ENCODE results near the gene PLEKHA7. TPM values are rescaled to one million over a fixed set of nuclear protein-coding genes. Genes with fewer than 3 reads are reported as not detected.

The PLEKHA7 gene
- total RNA-seq, 1 experiment from 2014 or later = 57.6 TPM

GRCh38 chr11:16825968-16826367 is 188.2 kb downstream of the PLEKHA7 start:
- H3K9me3 ChIP-seq = no peaks in the 10 kb centered on the region
- intact Hi-C loops (cut with micrococcal nuclease; ENCODE audit: unreplicated experiment) = no loop called here
- no peak overlapping the region for H3K4me3 Mint-ChIP-seq (ENCODE audit: unreplicated experiment)
- H3K4me3 ChIP-seq (ENCODE audit: low read depth, low read length) = no peak overlapping the region
- H3K27me3 Mint-ChIP-seq (ENCODE audit: insufficient read depth, unreplicated experiment) = no peaks in the 10 kb centered on the region
- H3K4me1 Mint-ChIP-seq (ENCODE audit: low read depth, unreplicated experiment) = peaks cover 11% of the 10 kb centered on the region
- TF ChIP-seq, protein P1, sequence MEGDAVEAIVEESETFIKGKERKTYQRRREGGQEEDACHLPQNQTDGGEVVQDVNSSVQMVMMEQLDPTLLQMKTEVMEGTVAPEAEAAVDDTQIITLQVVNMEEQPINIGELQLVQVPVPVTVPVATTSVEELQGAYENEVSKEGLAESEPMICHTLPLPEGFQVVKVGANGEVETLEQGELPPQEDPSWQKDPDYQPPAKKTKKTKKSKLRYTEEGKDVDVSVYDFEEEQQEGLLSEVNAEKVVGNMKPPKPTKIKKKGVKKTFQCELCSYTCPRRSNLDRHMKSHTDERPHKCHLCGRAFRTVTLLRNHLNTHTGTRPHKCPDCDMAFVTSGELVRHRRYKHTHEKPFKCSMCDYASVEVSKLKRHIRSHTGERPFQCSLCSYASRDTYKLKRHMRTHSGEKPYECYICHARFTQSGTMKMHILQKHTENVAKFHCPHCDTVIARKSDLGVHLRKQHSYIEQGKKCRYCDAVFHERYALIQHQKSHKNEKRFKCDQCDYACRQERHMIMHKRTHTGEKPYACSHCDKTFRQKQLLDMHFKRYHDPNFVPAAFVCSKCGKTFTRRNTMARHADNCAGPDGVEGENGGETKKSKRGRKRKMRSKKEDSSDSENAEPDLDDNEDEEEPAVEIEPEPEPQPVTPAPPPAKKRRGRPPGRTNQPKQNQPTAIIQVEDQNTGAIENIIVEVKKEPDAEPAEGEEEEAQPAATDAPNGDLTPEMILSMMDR (IDR thresholded peaks at IDR 0.05; ENCODE audit: insufficient read depth in 1 of 2, low read depth in 1 of 2, low read length in 1 of 2, severe bottlenecking in 1 of 2, unreplicated experiment in 1 of 2) = no peak
- H3K4me1 ChIP-seq = peaks cover 15% of the 10 kb centered on the region
- H3K36me3 Mint-ChIP-seq (ENCODE audit: insufficient read depth, unreplicated experiment) = peaks cover 45% of the 10 kb centered on the region
- no peaks in the 10 kb centered on the region for H3K27me3 ChIP-seq (replicated peaks; ENCODE audit: control insufficient read depth, insufficient read depth, low read length)
- no peaks in the 10 kb centered on the region for H3K36me3 ChIP-seq (ENCODE audit: control insufficient read depth, insufficient read depth, low read length)
- no peaks in the 10 kb centered on the region for H3K9me3 Mint-ChIP-seq (ENCODE audit: unreplicated experiment)
- CTCF ChIA-PET = no interaction called here
- DNase-seq = no peak
- H3K27ac Mint-ChIP-seq (ENCODE audit: unreplicated experiment) = no peak overlapping the region
- no TSS peak for BruUV-seq (replicated peaks)
- POLR2A ChIA-PET = no interaction called here

DNA sequence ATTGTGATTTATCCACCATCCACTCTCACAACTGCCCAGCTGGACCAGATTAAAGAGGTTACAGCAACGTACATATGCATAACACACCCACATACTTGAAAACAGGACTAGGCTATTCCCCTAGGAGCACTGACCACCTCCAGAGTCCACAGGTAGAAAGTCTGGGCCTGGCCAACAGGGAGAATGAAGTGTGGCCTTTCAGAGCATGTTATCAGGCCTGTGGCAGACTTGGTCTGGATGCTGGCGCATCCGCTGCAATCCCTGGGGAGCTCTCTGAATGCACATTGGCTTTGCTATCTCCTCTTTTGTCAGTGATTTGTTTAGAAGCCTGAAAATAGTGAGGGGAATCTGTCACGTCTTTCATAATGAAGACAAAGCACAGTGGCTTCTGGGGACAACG is 189.1 kb downstream of the PLEKHA7 start:
- no peaks in the 10 kb centered on the region for H3K9me3 ChIP-seq
- no peak overlapping the region for H3K27ac Mint-ChIP-seq (ENCODE audit: unreplicated experiment)
- no peaks in the 10 kb centered on the region for H3K27me3 Mint-ChIP-seq (ENCODE audit: insufficient read depth, unreplicated experiment)
- no peaks in the 10 kb centered on the region for H3K36me3 ChIP-seq (ENCODE audit: control insufficient read depth, insufficient read depth, low read length)
- H3K27me3 ChIP-seq (replicated peaks; ENCODE audit: control insufficient read depth, insufficient read depth, low read length) = no peaks in the 10 kb centered on the region
- peaks cover 24% of the 10 kb centered on the region for H3K4me1 ChIP-seq
- POLR2A ChIA-PET = no interaction called here
- TF ChIP-seq, protein P1 (IDR thresholded peaks at IDR 0.05; ENCODE audit: insufficient read depth in 1 of 2, low read depth in 1 of 2, low read length in 1 of 2, severe bottlenecking in 1 of 2, unreplicated experiment in 1 of 2) = no peak
- H3K4me1 Mint-ChIP-seq (ENCODE audit: low read depth, unreplicated experiment) = peaks cover 19% of the 10 kb centered on the region
- intact Hi-C loops (cut with micrococcal nuclease; ENCODE audit: unreplicated experiment) = no loop called here
- no peak overlapping the region for H3K4me3 ChIP-seq (ENCODE audit: low read depth, low read length)
- no TSS peak for BruUV-seq (replicated peaks)
- CTCF ChIA-PET = no interaction called here
- DNase-seq = no peak
- no peak overlapping the region for H3K4me3 Mint-ChIP-seq (ENCODE audit: unreplicated experiment)
- peaks cover 52% of the 10 kb centered on the region for H3K36me3 Mint-ChIP-seq (ENCODE audit: insufficient read depth, unreplicated experiment)
- H3K9me3 Mint-ChIP-seq (ENCODE audit: unreplicated experiment) = no peaks in the 10 kb centered on the region

GRCh38 chr11:16820324-16821092 is 193.7 kb downstream of the PLEKHA7 start:
- intact Hi-C loops (cut with micrococcal nuclease; ENCODE audit: unreplicated experiment) = loop anchor here (1.0 kb wide), 5 partner anchors 39 to 243 kb away; no protein-coding TSS in a partner anchor
- Histone ChIP-seq H3K9me3 (no peaks in the 10 kb centered on the region), H3K4me1 (peaks cover 26% of the 10 kb centered on the region), H3K4me3 (ENCODE audit: low read depth, low read length) (no peak overlapping the region), H3K27me3 (replicated peaks; ENCODE audit: control insufficient read depth, insufficient read depth, low read length) (no peaks in the 10 kb centered on the region), H3K36me3 (ENCODE audit: control insufficient read depth, insufficient read depth, low read length) (no peaks in the 10 kb centered on the region)
- Mint-ChIP-seq H3K27me3 (ENCODE audit: insufficient read depth, unreplicated experiment) (no peaks in the 10 kb centered on the region), H3K4me1 (ENCODE audit: low read depth, unreplicated experiment) (peaks cover 26% of the 10 kb centered on the region), H3K4me3 (ENCODE audit: unreplicated experiment) (peak overlapping the region; percentile 9), H3K27ac (ENCODE audit: unreplicated experiment) (peak overlapping the region; percentile 58), H3K9me3 (ENCODE audit: unreplicated experiment) (no peaks in the 10 kb centered on the region), H3K36me3 (ENCODE audit: insufficient read depth, unreplicated experiment) (peaks cover 51% of the 10 kb centered on the region)
- DNase-seq = peak; percentile 79 to 88
- ChIA-PET POLR2A (interaction anchor here (0.7 kb wide), 1 partner anchor 257 kb away, joined by 6 read pairs; the partner anchor contains the start of gene RPS13), CTCF (interaction anchor here (0.6 to 1.8 kb wide), 15 partner anchors 12 to 258 kb away, joined by 3 to 12 read pairs (median 4); partner anchors contain the start of gene RPS13)
- TF ChIP-seq, protein P1 (IDR thresholded peaks at IDR 0.05; ENCODE audit: insufficient read depth in 1 of 2, low read depth in 1 of 2, low read length in 1 of 2, severe bottlenecking in 1 of 2, unreplicated experiment in 1 of 2) = peak; percentile 83 to 91
- no TSS peak for BruUV-seq (replicated peaks)

Measured in Caco-2 (cell line).